ENCODE results near the gene ADGRD1. TPM values are rescaled to one million over a fixed set of nuclear protein-coding genes. Genes with fewer than 3 reads are reported as not detected.

The ADGRD1 gene
- polyA plus RNA-seq, 3 donors: 4.7 to 17.9 (median 4.9) TPM

DNA sequence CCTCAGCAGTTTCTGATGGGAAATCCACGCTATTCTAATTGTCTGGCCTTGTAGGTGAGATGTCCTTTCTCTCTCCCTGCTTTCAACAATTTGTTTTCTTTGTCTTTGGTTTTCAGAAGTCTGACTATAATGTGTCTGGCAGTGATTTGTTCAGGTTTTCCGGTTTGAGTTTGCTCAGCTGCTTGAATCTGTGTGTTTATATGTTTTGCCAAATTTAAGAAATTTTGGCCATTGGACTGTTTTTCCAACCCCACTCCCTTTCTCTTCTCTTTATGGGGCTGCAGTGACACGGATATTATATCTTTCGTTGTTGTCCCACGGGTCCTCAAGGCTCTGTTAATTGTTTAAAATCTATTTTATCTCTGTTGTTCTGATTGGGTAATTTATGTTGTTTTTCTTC lies 105.0 kb downstream of the ADGRD1 start:
- no peaks in the 10 kb centered on the region for H3K9me3 Mint-ChIP-seq

DNA sequence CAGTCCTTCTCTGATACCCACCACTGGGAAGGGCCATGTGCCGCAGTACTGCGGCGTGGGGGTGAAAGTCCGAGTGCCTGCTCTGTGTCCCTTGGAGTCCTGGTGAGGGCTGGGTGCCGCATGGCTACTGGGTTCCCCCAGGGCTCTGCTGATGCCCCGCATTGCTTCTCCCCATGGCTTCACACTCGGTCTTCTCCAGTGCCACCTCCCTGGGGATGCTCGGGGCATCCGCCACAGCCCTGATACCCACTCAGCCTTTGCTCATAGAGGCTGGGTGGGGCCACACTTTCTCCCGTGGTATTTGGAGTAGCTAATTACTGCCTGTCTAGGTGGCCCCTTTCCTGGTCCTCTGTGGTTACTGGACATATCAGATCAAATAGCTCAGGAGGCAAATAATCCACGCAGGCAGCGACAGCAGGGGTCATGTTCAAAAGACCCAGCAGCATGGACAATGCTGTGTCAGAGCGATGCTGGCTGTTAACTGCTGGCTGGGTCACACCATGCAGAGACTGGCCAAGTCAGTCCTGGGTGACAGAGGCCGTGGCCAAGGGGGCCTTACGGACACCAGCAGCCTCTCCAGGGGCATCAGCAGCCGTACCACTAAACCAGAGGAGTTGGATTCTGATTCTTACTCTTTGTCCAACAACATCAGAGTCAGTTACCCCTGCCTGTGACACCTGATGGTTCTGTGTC lies 106.5 kb downstream of the ADGRD1 start:
- no peaks in the 10 kb centered on the region for H3K27me3 ChIP-seq (ENCODE audit: control insufficient read depth in 2 of 2, insufficient read depth in 2 of 2, low read length in 2 of 2)
- no peaks in the 10 kb centered on the region for H3K9me3 ChIP-seq (replicated peaks in 1 of 2; ENCODE audit: control insufficient read depth in 1 of 2, insufficient read depth in 1 of 2, low read length in 2 of 2)
- no peaks in the 10 kb centered on the region for H3K9me3 Mint-ChIP-seq
- H3K27ac ChIP-seq (ENCODE audit: low read depth in 1 of 2, low read length in 2 of 2): no peak overlapping the region
- H3K4me1 ChIP-seq (ENCODE audit: control insufficient read depth in 1 of 2, insufficient read depth in 2 of 2, low read length in 2 of 2): no peaks in the 10 kb centered on the region
- DNase-seq: no peak
- no peak overlapping the region for H2AFZ ChIP-seq (ENCODE audit: insufficient read depth, low read depth, low read length, poor library complexity, severe bottlenecking)
- TF ChIP-seq, protein P1, sequence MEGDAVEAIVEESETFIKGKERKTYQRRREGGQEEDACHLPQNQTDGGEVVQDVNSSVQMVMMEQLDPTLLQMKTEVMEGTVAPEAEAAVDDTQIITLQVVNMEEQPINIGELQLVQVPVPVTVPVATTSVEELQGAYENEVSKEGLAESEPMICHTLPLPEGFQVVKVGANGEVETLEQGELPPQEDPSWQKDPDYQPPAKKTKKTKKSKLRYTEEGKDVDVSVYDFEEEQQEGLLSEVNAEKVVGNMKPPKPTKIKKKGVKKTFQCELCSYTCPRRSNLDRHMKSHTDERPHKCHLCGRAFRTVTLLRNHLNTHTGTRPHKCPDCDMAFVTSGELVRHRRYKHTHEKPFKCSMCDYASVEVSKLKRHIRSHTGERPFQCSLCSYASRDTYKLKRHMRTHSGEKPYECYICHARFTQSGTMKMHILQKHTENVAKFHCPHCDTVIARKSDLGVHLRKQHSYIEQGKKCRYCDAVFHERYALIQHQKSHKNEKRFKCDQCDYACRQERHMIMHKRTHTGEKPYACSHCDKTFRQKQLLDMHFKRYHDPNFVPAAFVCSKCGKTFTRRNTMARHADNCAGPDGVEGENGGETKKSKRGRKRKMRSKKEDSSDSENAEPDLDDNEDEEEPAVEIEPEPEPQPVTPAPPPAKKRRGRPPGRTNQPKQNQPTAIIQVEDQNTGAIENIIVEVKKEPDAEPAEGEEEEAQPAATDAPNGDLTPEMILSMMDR (IDR thresholded peaks at IDR 0.05): no peak
- no peak overlapping the region for H3K4me3 Mint-ChIP-seq
- H3K27me3 Mint-ChIP-seq (ENCODE audit: low read depth in 3 of 3): peaks cover 11 to 20% (median 13%) of the 10 kb centered on the region in 3 donors
- H3K4me2 ChIP-seq (replicated peaks; ENCODE audit: extremely low read depth, low read length, poor library complexity, severe bottlenecking): no peak overlapping the region
- H3K4me1 Mint-ChIP-seq: peaks cover 4% of the 10 kb centered on the region
- H3K9ac ChIP-seq (ENCODE audit: insufficient read depth, low read length, poor library complexity, severe bottlenecking): no peak overlapping the region
- no peak overlapping the region for H3K27ac Mint-ChIP-seq
- H3K36me3 ChIP-seq (replicated peaks in 1 of 2; ENCODE audit: control insufficient read depth in 1 of 2, insufficient read depth in 2 of 2, low read length in 2 of 2): no peaks in the 10 kb centered on the region
- peaks cover 0 to 4% of the 10 kb centered on the region in 2 donors for H3K36me3 Mint-ChIP-seq
- no peaks in the 10 kb centered on the region for H3K79me2 ChIP-seq (ENCODE audit: insufficient read depth, low read length)
- no peak overlapping the region for H3K4me3 ChIP-seq (replicated peaks in 1 of 3; ENCODE audit: low read depth in 2 of 3, low read length in 3 of 3)
- H4K20me1 ChIP-seq (ENCODE audit: insufficient read depth, low read length): peaks cover 19% of the 10 kb centered on the region
- 97% methylated on average over 13 of the region's 16 CpGs for WGBS (ENCODE audit: insufficient coverage)
- intact Hi-C loops (cut with micrococcal nuclease): no loop called here

More for the DNA sequence above, 105.0 kb downstream of the ADGRD1 start:
- Histone ChIP-seq H3K27ac (ENCODE audit: low read depth in 1 of 2, low read length in 2 of 2) (no peak overlapping the region), H4K20me1 (ENCODE audit: insufficient read depth, low read length) (peaks cover 31% of the 10 kb centered on the region), H3K9ac (ENCODE audit: insufficient read depth, low read length, poor library complexity, severe bottlenecking) (no peak overlapping the region), H3K4me1 (ENCODE audit: control insufficient read depth in 1 of 2, insufficient read depth in 2 of 2, low read length in 2 of 2) (no peaks in the 10 kb centered on the region), H3K79me2 (ENCODE audit: insufficient read depth, low read length) (no peaks in the 10 kb centered on the region), H3K9me3 (replicated peaks in 1 of 2; ENCODE audit: control insufficient read depth in 1 of 2, insufficient read depth in 1 of 2, low read length in 2 of 2) (no peaks in the 10 kb centered on the region), H3K36me3 (replicated peaks in 1 of 2; ENCODE audit: control insufficient read depth in 1 of 2, insufficient read depth in 2 of 2, low read length in 2 of 2) (no peaks in the 10 kb centered on the region), H3K4me2 (replicated peaks; ENCODE audit: extremely low read depth, low read length, poor library complexity, severe bottlenecking) (no peak overlapping the region), H2AFZ (ENCODE audit: insufficient read depth, low read depth, low read length, poor library complexity, severe bottlenecking) (no peak overlapping the region), H3K27me3 (ENCODE audit: control insufficient read depth in 2 of 2, insufficient read depth in 2 of 2, low read length in 2 of 2) (no peaks in the 10 kb centered on the region), H3K4me3 (replicated peaks in 1 of 3; ENCODE audit: low read depth in 2 of 3, low read length in 3 of 3) (no peak overlapping the region)
- no peak overlapping the region for H3K27ac Mint-ChIP-seq
- H3K36me3 Mint-ChIP-seq: peaks cover 0 to 4% of the 10 kb centered on the region in 2 donors
- peaks cover 16 to 28% (median 19%) of the 10 kb centered on the region in 3 donors for H3K27me3 Mint-ChIP-seq (ENCODE audit: low read depth in 3 of 3)
- H3K4me1 Mint-ChIP-seq: no peaks in the 10 kb centered on the region
- intact Hi-C loops (cut with micrococcal nuclease): no loop called here
- no CpG with 5 or more reads among the region's 5 CpGs for WGBS (ENCODE audit: insufficient coverage)
- TF ChIP-seq, protein P1 (IDR thresholded peaks at IDR 0.05): no peak
- no peak overlapping the region for H3K4me3 Mint-ChIP-seq
- no peak for DNase-seq
